NCI-H748 treated with DMSO at 0.1 percent for 48 hours (cell line): ENCODE measurements around the gene TTLL11.

Experiments
- DNase-seq: peaks from one replicate; lab custom pipeline; 2025; lab: John Stamatoyannopoulos, UW

Gene TTLL11

DNA sequence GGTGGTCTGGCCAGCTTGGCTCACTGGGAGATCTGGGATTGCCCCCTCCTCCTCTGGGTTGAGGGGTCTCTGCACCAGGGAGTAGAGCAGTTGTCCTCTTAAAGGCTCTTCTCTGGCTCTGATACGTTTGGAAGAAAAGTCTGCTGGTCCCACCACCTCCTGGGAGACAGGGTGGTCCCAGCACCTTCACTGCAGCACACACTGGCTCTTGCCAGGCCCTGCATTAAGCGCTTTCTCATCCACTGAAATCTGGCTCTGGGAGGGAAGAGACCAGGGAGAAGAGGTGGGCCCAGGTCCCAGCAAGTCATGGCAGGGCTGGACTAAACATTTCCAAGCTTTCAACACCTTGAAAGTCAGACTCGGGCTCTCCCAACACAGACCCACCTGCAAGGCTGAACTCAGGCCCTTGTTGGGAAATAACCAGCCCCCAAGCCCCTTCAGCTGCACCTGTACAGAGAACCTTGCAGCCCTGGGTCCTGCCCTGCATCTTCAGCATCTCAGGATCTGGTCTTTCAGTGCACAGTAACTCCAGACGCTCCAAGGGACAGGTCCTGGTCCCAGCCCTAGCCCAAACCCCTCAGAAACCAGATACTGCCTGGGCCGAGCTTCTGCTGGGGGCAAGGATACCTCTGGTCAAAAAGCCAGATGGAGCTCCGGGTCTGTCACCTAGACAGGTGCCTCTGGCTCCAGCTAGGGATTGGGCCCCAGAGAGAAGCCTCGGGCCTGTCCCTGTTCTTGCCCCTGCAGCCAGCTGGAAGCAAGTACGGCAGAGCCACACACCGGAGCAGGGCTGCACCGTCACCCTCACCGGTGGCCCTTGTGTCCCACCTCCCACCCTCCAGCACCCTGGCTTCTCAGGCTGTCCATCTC, 307.2 kb downstream of the TTLL11 start:
- no peak for DNase-seq

- no peak for DNase-seq
Measured at GRCh38 chr9:121784731-121785411, 308.2 kb downstream of the TTLL11 start.

GRCh38 chr9:121783521-121784507, 309.3 kb downstream of the TTLL11 start:
- no peak for DNase-seq

DNA sequence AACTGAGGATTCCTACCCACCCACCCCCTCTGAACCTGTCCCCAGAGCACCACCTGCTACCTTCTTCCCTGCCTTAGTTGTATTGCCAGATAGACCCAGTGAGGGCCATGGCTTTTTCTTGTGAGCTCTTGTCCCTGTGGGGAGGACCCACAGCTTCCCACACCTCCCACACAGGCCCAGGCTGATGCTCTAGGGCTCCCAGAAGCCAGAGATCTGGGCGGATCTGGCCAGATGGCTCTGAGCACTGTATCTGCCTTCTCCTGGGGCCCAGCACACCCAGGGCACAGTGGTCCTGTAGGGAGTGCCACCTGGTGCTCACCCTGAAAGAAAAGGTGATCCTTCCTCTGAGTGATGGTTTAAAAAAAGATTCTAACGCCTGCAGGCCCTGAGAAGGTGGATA, 310.0 kb downstream of the TTLL11 start:
- DNase-seq = no peak

- no peak for DNase-seq
Measured at GRCh38 chr9:121782514-121783110, 310.5 kb downstream of the TTLL11 start.

DNA sequence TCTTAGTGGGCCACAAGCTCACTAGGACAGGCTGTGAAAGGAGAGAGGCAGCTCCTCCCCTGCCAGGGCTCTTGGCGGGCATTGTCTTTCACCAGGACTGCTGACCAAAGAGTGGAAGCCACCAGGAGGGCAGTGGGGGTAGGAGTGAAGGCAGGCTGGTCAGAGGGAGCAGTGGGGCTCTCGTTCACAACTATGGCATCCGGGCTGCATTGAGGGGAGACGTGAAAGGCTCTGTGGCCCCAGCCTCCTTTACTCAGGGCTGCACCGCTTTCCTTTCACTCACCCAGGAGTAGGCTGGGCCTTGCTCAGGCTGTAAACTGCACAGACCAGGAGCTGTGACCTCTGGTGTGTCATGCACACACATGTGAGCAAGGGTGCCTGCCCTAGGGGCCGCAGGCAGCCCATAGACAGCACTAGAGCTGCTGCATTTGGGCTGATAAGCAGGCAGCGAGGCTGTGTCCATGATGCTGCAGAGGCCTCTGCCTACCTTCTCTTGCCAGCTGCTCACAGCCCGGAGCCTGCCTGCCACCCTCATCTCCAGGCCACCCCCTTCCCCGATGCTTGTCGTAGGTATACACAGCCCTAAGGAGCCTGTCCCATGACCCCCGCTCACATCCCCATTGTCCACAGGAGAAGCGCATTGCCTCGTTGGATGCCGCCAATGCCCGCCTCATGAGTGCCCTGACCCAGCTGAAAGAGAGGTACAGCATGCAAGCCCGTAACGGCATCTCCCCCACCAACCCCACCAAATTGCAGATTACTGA, 311.2 kb downstream of the TTLL11 start:
- DNase-seq = no peak

GRCh38 chr9:121781145-121781548, 312.0 kb downstream of the TTLL11 start:
- DNase-seq = no peak

- DNase-seq = no peak
Measured at GRCh38 chr9:121780177-121781040, 312.7 kb downstream of the TTLL11 start.

- no peak for DNase-seq
Measured at GRCh38 chr9:121779381-121780117, 313.6 kb downstream of the TTLL11 start.

DNA sequence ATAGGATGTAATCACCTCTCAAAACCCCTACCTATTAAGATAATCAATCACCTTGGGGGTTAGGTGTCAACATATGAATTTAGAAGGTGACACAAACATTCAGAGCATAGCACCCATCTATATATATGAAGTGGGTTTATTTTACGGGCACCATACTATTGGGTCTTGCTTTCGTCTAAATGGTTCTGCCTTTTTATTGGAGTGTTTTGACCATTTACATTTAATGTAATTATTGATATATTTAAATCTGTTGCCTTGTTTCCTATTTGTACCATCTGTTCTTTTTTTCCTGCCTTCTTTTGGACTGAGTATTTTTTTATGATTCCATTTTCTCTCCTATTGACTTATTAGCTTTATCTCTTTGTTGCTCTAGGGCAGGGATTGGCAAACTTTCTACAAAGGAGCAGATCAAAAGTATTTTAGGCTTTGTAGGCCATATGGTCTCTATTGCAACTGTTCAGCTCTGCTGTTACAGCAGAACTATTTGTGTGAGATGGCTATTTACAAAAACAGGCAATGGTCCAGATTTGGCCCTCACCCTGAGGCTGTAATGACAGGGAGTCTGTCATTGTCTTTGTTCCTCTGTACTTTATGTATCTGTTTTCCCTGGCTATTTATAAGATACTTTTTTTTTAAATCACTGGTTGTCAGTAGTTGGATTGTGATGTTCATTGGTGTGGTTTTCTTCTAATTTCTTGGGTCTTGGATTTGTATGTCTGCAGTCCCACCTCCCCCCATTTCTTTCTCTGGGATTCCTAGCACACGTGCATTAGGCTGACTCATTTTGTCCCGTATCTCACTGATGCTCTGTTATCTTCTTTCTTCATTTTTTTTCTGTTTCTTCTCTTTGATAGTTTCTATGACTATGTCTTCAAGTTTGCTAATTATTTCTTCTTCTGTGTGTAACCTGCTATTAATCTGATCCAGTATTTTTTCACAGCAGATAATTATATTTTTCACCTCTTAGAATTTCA, 314.6 kb downstream of the TTLL11 start:
- DNase-seq = no peak

GRCh38 chr9:121776739-121777637, 316.1 kb downstream of the TTLL11 start:
- no peak for DNase-seq

GRCh38 chr9:121776001-121776738, 316.9 kb downstream of the TTLL11 start:
- no peak for DNase-seq

GRCh38 chr9:121774715-121775613, 318.1 kb downstream of the TTLL11 start:
- no peak for DNase-seq

DNA sequence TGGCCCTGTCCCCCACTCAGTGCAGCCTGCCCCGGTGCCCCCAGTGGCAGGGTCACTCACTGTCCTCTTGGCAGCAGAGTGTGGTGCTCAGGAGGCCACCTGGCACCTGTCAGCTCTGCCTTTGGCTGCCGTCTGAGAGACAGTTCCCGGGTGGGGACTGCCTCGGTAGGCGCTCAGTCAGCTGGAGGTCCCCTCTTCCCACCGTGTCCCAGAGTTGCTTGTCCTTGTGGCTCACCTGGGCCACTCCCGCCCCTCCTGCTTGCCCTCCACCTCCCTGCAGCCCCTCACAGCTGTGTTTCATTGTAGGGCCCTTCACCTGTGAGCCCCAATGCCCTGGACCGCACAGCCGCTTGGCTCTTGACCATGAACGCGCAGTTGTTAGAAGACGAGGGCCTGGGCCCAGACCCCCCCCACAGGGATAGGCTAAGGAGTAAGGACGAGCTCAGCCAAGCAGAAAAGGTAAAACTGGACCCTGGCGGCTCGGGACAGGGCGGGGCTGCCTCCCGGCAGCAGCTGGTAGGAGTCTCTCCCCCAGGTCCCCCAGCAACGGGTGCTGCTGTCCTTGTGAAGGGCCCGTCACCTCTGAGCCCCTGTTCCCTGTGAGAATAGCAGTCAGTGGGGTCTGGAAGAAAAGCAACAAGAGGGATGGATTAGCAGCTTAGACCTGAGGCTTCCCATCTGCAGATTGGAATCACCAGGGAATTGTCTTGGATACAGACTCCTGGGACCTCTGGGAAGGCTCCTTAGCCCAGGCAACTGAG, 319.0 kb downstream of the TTLL11 start:
- DNase-seq = no peak
